HepG2 (cell line): ENCODE results near the gene OGFOD3. TPM values are rescaled to one million over a fixed set of nuclear protein-coding genes. Genes with fewer than 3 reads are reported as not detected.
"Not testable (repeated sequence)": the region's sequence is repeated elsewhere in the genome, so short reads cannot be mapped to it uniquely, and the experiment has no call there.

ENCODE experiments used
- ATAC-seq: fragments of 200-7000 bp; cut with Tn5 transposase; 3 replicates; pipeline ENCODE4 v1.9.1; 2020; ENCODE audit warnings: mild to moderate bottlenecking, moderate library complexity
- BruUV-seq: library from RNA; stranded (reverse); fragments of 400-500 nt; replicated peaks from 2 replicates; lab custom pipeline; 2021; lab: Mats Ljungman, UMichigan
- CTCF ChIA-PET: fragments of 300-600 bp; formaldehyde crosslinking; extraction: SDS; loops from one replicate; lab custom pipeline; 2021; ENCODE audit warnings: low total read pairs, inconsistent platforms, low intra/inter-chr PET ratio; lab: Yijun Ruan, JAX
- POLR2A ChIA-PET: fragments of 350-600 bp; sonication (Branson Sonifier 250); formaldehyde crosslinking; loops from one replicate; lab custom pipeline; 2020; ENCODE audit warnings: antibody characterized with exemption, inconsistent platforms; lab: Yijun Ruan, JAX
- DNase-seq: peaks from one replicate; pipeline ENCODE4 v3.0.0-alpha.2; 2015; ENCODE audit warnings: low spot score
- FAIRE-seq: peaks from 3 replicates; lab custom pipeline; 2011; peaks lifted over from hg19 to GRCh38; lab: Jason Lieb, UNC
- H2AFZ ChIP-seq: one replicate; pipeline ENCODE4 v1.6.1; 2011; ENCODE audit warnings: low read length, inconsistent platforms
- H3K27ac ChIP-seq: fragments of 300-600 bp; 3 replicates; pipeline ENCODE4 v1.8.0; 2011; ENCODE audit warnings: mixed run types, mild to moderate bottlenecking, mixed read lengths, low read length, inconsistent platforms; ENCODE audit not compliant: insufficient read depth; ENCODE audit errors: extremely low read length
- H3K27me3 ChIP-seq, 2 experiments: fragments of 200-600 bp in 1 of 2; 2 replicates in 1 of 2; 3 replicates in 1 of 2; pipeline versions ENCODE4 v1.6.0 to v1.8.0; 2011; ENCODE audit warnings: low read length in 2 of 2, mild to moderate bottlenecking in 2 of 2, moderate library complexity in 2 of 2, inconsistent platforms in 1 of 2; ENCODE audit not compliant: insufficient read depth in 2 of 2, control insufficient read depth in 1 of 2
- H3K36me3 ChIP-seq, 2 experiments: fragments of 200-600 bp in 1 of 2; replicated peaks in 1 of 2; 2 replicates in 1 of 2; 3 replicates in 1 of 2; pipeline versions ENCODE4 v1.5.1 to v1.8.0; 2011; ENCODE audit warnings: low read length in 2 of 2, inconsistent platforms in 1 of 2; ENCODE audit not compliant: insufficient read depth in 2 of 2, control insufficient read depth in 1 of 2
- H3K4me1 ChIP-seq: 2 replicates; pipeline ENCODE4 v1.5.1; 2012; ENCODE audit warnings: low read length, inconsistent platforms; ENCODE audit not compliant: insufficient read depth
- H3K4me2 ChIP-seq: 2 replicates; pipeline ENCODE4 v1.6.0; 2011; ENCODE audit warnings: low read depth, low read length, inconsistent platforms
- H3K4me3 ChIP-seq, 3 experiments: fragments of 200-600 bp in 1 of 3; sonication (generic), shearing (Covaris generic) in 1 of 3; replicated peaks in 1 of 3; 2 replicates each; pipeline ENCODE4 v1.5.1; 2011 to 2016; ENCODE audit warnings: low read length in 3 of 3, inconsistent platforms in 2 of 3, low read depth in 2 of 3, mild to moderate bottlenecking in 2 of 3, control low read depth in 1 of 3, mixed read lengths in 1 of 3; ENCODE audit not compliant: insufficient read depth in 1 of 3
- H3K79me2 ChIP-seq: one replicate; pipeline ENCODE4 v1.6.1; 2011; ENCODE audit warnings: low read length, inconsistent platforms; ENCODE audit not compliant: insufficient read depth
- H3K9ac ChIP-seq: 2 replicates; pipeline ENCODE4 v1.6.0; 2011; ENCODE audit warnings: mild to moderate bottlenecking, low read depth, low read length, inconsistent platforms; ENCODE audit not compliant: insufficient read depth
- H3K9me3 ChIP-seq: 2 replicates; pipeline ENCODE4 v1.5.1; 2012; ENCODE audit warnings: mild to moderate bottlenecking, low read length
- H4K20me1 ChIP-seq: 2 replicates; pipeline ENCODE4 v1.6.0; 2011; ENCODE audit warnings: inconsistent platforms, mild to moderate bottlenecking, low read length, moderate library complexity; ENCODE audit not compliant: insufficient read depth
- ASH2L ChIP-seq: fragments of 300-600, 200-600 bp; sonication (generic); IDR thresholded peaks from 2 replicates; pipeline ENCODE4 v1.7.0; 2017; ENCODE audit warnings: low read depth, mild to moderate bottlenecking, moderate library complexity, mixed read lengths, low read length; ENCODE audit not compliant: insufficient read length
- BCL6 ChIP-seq: IDR thresholded peaks from 2 replicates; pipeline ENCODE4 v1.6.1; 2016; ENCODE audit warnings: missing genetic modification reagents, missing compliant biosample characterization
- PITX1 ChIP-seq: sonication (generic); formaldehyde crosslinking; IDR thresholded peaks from 2 replicates; pipeline ENCODE4 v1.5.1; 2020; ENCODE audit warnings: mild to moderate bottlenecking, missing genetic modification reagents
- RARA ChIP-seq: IDR thresholded peaks from 2 replicates; pipeline ENCODE4 v1.6.1; 2016; ENCODE audit warnings: missing genetic modification reagents, missing compliant biosample characterization
- SOX13 ChIP-seq, 3 experiments: fragments of 450-650 bp in 1 of 3; sonication (generic) in 1 of 3; formaldehyde crosslinking in 1 of 3; IDR thresholded peaks in 2 of 3; conservative IDR thresholded peaks in 1 of 3; 2 replicates each; pipeline versions ENCODE4 v1.5.0 to v1.6.1; 2016 to 2020; ENCODE audit warnings: antibody characterized with exemption in 1 of 3, mild to moderate bottlenecking in 1 of 3, missing compliant biosample characterization in 1 of 3, missing genetic modification reagents in 1 of 3, moderate library complexity in 1 of 3
- SOX6 ChIP-seq, 2 experiments: fragments of 450-650 bp in 1 of 2; sonication (generic) in 1 of 2; formaldehyde crosslinking in 1 of 2; IDR thresholded peaks; 2 replicates each; pipeline versions ENCODE4 v1.4.0 to v1.6.1; 2017 to 2020; ENCODE audit warnings: antibody characterized with exemption in 1 of 2, mild to moderate bottlenecking in 1 of 2, missing genetic modification reagents in 1 of 2
- ZNF510 ChIP-seq: sonication (generic); formaldehyde crosslinking; IDR thresholded peaks from 2 replicates; pipeline ENCODE4 v1.4.0; 2020; ENCODE audit warnings: low read depth, mild to moderate bottlenecking, missing genetic modification reagents
- ZNF564 ChIP-seq: sonication (generic); formaldehyde crosslinking; IDR thresholded peaks from 2 replicates; pipeline ENCODE4 v1.8.1; 2023; ENCODE audit warnings: mild to moderate bottlenecking, missing genetic modification reagents
- WGBS: methylation state at CpG from one replicate; pipeline ENCODE4 v1.1.6; 2017; ENCODE audit warnings: low lambda C conversion rate; 5-methylcytosine and 5-hydroxymethylcytosine counted together
- in situ Hi-C: cut with HindIII; loops from 2 replicates; pipeline ENCODE4 v1.10.0; 2017; ENCODE audit warnings: low pct_unique_long_range_greater_than_20kb; ENCODE audit not compliant: extremely low pct_ligation_motif_present
- intact Hi-C: fragments of 100-400 bp; cut with micrococcal nuclease; formaldehyde crosslinking; loops from one replicate; pipeline ENCODE4 v1.10.0; 2022; ENCODE audit not compliant: unreplicated experiment
- polyA plus RNA-seq, 8 experiments: library from polyadenylated mRNA; depleted of rRNA in 3 of 8; stranded (reverse) in 7 of 8; unstranded in 1 of 8; fragments of >200 nt; fragmentation: Illumina TruSeq in 4 of 8; extraction: Trizol in 4 of 8; gene quantifications; 2 replicates each; pipeline versions ENCODE4 v1.2.1 to v1.2.3, GENCODE V29; 2011 to 2016; ENCODE audit warnings: low read depth in 4 of 8, missing spikeins in 1 of 8, mixed read lengths in 1 of 8; ENCODE audit not compliant: insufficient read depth in 1 of 8
- total RNA-seq, 5 experiments: library from RNA; depleted of rRNA; stranded (reverse); fragments of >200 nt; fragmentation: Illumina TruSeq; extraction: Trizol; gene quantifications; 2 replicates each; pipeline ENCODE4 v1.2.3, GENCODE V29; 2016; ENCODE audit warnings: low read depth in 1 of 5
- TF ChIP-seq, protein P1 (sequence below): fragments of 450-650 bp; IDR thresholded peaks from 2 replicates; pipeline ENCODE4 v1.6.1; 2016
- TF ChIP-seq, protein P2 (sequence below): sonication (generic); formaldehyde crosslinking; conservative IDR thresholded peaks from 2 replicates; pipeline ENCODE4 v1.4.0; 2020; ENCODE audit warnings: mild to moderate bottlenecking, missing genetic modification reagents, moderate library complexity
- TF ChIP-seq, protein P3 (sequence below): sonication (generic); formaldehyde crosslinking; IDR thresholded peaks from 2 replicates; pipeline ENCODE4 v1.4.0; 2020; ENCODE audit warnings: missing genetic modification reagents, mild to moderate bottlenecking, borderline replicate concordance

Gene OGFOD3
- total and polyA plus RNA-seq, 2 of the 13 experiments (the other 11 are each of a cell fraction or from before 2014, with no cell fraction given): 40.0 to 42.1 TPM

DNA sequence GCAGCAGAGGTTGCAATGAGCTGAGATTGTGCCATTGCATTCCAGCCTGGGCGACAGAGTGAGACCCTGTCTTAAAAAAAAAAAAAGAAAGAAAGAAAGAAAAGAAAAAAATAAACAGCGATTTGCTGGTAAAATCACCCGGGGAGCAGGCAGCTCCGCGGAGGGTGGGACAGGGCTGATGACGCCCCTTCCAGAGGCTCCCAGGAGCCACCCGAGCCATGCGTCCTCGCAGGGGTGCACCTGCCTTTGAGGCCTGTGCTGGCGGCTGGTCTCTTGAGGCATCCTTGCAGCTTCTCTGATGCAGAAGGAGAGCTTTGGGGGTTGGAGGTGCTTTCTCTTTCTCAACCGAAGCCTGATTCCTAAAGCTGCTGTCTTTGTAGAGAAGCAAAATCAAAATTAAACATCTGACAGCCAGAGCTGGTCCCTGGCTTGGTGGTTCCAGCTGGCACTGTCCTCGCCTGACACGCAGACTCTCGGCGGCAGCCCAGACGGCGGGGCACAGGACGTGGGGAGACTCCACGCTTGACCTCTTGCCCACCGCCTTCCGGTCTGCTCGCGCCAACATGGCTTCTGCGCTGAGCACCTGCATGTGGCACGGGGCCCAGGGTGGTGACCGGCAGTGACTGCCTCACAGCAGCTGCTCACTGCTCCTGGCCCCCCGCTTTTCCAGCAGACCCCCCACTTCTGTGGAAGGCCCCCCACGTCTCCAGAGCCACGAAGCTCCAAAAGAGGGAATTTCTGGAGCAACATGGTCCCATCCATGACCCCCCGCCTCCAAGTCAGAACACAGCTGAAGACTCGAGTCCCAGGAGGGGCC, 40.3 kb downstream of the OGFOD3 start (continued):
- TF ChIP-seq, protein P1, sequence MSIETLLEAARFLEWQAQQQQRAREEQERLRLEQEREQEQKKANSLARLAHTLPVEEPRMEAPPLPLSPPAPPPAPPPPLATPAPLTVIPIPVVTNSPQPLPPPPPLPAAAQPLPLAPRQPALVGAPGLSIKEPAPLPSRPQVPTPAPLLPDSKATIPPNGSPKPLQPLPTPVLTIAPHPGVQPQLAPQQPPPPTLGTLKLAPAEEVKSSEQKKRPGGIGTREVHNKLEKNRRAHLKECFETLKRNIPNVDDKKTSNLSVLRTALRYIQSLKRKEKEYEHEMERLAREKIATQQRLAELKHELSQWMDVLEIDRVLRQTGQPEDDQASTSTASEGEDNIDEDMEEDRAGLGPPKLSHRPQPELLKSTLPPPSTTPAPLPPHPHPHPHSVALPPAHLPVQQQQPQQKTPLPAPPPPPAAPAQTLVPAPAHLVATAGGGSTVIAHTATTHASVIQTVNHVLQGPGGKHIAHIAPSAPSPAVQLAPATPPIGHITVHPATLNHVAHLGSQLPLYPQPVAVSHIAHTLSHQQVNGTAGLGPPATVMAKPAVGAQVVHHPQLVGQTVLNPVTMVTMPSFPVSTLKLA: no peak
- TF ChIP-seq ZNF564 (CRISPR knock-in tag) (no peak), PITX1 (no peak), ZNF510 (no peak)

DNA sequence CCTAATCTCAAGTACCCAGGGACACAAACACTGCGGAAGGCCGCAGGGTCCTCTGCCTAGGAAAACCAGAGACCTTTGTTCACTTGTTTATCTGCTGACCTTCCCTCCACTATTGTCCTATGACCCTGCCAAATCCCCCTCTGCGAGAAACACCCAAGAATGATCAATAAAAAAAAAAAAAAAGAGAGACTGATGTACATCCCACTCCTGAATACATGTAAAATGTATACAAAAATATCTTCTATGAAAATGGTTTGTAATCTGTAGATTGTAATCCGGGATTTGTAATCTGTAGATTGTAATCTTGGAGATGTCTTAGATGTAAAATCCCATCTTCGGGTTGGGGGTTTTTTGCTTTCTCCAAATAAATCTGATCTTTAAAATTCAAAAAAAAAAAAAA, 41.1 kb downstream of the OGFOD3 start:
- H3K4me3 ChIP-seq; ATAC-seq; DNase-seq; H3K79me2 ChIP-seq; BruUV-seq; H4K20me1 ChIP-seq; H2AFZ ChIP-seq; FAIRE-seq; H3K36me3 ChIP-seq; CTCF ChIA-PET; H3K27ac ChIP-seq; H3K9me3 ChIP-seq; H3K9ac ChIP-seq; intact Hi-C loops; in situ Hi-C loops; TF ChIP-seq SOX6, SOX13 (IDR thresholded peaks at IDR 0.05): not testable (repeated sequence)
- POLR2A ChIA-PET: interaction anchor here (1.9 kb wide), 1 partner anchor 28 kb away, joined by 8 read pairs; no protein-coding TSS in a partner anchor
- peaks cover 2 to 26% of the 10 kb centered on the region in 2 experiments; a peak in 4 of 5 replicates for H3K27me3 ChIP-seq
- 17% methylated on average over 3 of the region's 5 CpGs for WGBS
- peaks cover 78% of the 10 kb centered on the region for H3K4me1 ChIP-seq
- H3K4me2 ChIP-seq: peak overlapping the region; percentile 15; the same call in 1 of the 2 replicates
- TF ChIP-seq RARA (CRISPR knock-in tag) (0 out of 2 replicates have a peak, but pooled peaks have one; percentile 25), SOX6 (CRISPR knock-in tag; IDR thresholded peaks at IDR 0.05) (peak; percentile 51; the same call in 1 of the 2 replicates), ASH2L (peak; percentile 9), BCL6 (CRISPR knock-in tag) (peak; percentile 69), SOX13 (CRISPR knock-in tag; conservative IDR thresholded peaks at IDR 0.05 in 1 of 2, IDR thresholded peaks at IDR 0.05 in 1 of 2) (0 out of 4 replicates have a peak, but pooled peaks of 1 of the 2 experiments have one; percentile 40)
- TF ChIP-seq, protein P2, sequence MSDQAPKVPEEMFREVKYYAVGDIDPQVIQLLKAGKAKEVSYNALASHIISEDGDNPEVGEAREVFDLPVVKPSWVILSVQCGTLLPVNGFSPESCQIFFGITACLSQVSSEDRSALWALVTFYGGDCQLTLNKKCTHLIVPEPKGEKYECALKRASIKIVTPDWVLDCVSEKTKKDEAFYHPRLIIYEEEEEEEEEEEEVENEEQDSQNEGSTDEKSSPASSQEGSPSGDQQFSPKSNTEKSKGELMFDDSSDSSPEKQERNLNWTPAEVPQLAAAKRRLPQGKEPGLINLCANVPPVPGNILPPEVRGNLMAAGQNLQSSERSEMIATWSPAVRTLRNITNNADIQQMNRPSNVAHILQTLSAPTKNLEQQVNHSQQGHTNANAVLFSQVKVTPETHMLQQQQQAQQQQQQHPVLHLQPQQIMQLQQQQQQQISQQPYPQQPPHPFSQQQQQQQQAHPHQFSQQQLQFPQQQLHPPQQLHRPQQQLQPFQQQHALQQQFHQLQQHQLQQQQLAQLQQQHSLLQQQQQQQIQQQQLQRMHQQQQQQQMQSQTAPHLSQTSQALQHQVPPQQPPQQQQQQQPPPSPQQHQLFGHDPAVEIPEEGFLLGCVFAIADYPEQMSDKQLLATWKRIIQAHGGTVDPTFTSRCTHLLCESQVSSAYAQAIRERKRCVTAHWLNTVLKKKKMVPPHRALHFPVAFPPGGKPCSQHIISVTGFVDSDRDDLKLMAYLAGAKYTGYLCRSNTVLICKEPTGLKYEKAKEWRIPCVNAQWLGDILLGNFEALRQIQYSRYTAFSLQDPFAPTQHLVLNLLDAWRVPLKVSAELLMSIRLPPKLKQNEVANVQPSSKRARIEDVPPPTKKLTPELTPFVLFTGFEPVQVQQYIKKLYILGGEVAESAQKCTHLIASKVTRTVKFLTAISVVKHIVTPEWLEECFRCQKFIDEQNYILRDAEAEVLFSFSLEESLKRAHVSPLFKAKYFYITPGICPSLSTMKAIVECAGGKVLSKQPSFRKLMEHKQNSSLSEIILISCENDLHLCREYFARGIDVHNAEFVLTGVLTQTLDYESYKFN (CRISPR knock-in tag): 0 out of 2 replicates have a peak, but pooled peaks have one; percentile 14
- TF ChIP-seq, protein P3, sequence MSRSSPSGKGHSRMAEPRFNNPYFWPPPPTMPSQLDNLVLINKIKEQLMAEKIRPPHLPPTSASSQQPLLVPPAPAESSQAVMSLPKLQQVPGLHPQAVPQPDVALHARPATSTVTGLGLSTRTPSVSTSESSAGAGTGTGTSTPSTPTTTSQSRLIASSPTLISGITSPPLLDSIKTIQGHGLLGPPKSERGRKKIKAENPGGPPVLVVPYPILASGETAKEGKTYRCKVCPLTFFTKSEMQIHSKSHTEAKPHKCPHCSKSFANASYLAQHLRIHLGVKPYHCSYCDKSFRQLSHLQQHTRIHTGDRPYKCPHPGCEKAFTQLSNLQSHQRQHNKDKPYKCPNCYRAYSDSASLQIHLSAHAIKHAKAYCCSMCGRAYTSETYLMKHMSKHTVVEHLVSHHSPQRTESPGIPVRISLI: peak; percentile 33; the same call in 1 of the 2 replicates
